ENCODE measurements around the gene STXBP5L.

GRCh38 chr3:120909602-120909878 is 1.5 kb downstream of the STXBP5L start:
- TF ChIP-seq CTCF (IDR thresholded peaks at IDR 0.05; ENCODE audit: low read length) (no peak), EZH2 (optimal IDR thresholded peaks at IDR 0.05; ENCODE audit: low read depth, low read length) (no peak), EZH2phosphoT487 (IDR thresholded peaks at IDR 0.05; ENCODE audit: low read length) (no peak)

Measured in MM.1S (cell line).